Measurements from ENCODE around the gene ZNF346.
A peak's percentile ranks its signal among the peaks of the same experiment; 100 is the strongest.
"Not testable (repeated sequence)": the region's sequence is repeated elsewhere in the genome, so short reads cannot be mapped to it uniquely, and the experiment has no call there.

Gene ZNF346

GRCh38 chr5:177027665-177028064 lies 5.2 kb downstream of the ZNF346 start:
- no peaks in the 10 kb centered on the region for H3K27me3 Mint-ChIP-seq
- H3K4me3 Mint-ChIP-seq, result no peak overlapping the region
- CTCF ChIA-PET, result no interaction called here
- no peak overlapping the region for H3K27ac Mint-ChIP-seq
- H3K4me1 Mint-ChIP-seq, result peaks cover 31% of the 10 kb centered on the region
- H3K9me3 Mint-ChIP-seq, result peaks cover 3% of the 10 kb centered on the region
- peaks cover 36% of the 10 kb centered on the region for H3K36me3 Mint-ChIP-seq
- no peak for DNase-seq

DNA sequence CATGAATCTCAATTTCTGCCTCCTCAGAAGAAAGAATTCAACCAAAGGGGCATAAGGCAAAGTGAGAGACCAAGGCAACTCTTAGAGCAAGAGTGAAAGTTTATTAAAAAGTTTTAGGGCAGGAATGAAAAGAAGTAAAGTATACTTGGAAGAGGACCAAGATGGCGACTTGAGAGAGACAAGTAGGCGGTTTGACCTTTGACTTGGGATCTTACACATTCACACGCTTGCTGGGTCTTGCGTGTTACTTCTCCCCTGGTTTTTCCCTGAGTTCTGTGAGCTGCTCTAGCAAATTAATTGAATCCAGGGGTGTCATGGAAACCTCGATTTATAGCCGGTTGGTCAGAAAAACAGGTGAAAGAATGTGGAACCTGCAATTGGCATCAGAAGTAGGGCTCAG lies 7.0 kb downstream of the ZNF346 start:
- H3K36me3 Mint-ChIP-seq, result peaks cover 38% of the 10 kb centered on the region
- no peak for DNase-seq
- no peaks in the 10 kb centered on the region for H3K27me3 Mint-ChIP-seq
- peaks cover 3% of the 10 kb centered on the region for H3K9me3 Mint-ChIP-seq
- no peak overlapping the region for H3K27ac Mint-ChIP-seq
- no peak overlapping the region for H3K4me3 Mint-ChIP-seq
- CTCF ChIA-PET, result no interaction called here
- peaks cover 20% of the 10 kb centered on the region for H3K4me1 Mint-ChIP-seq

- CTCF ChIA-PET, result interaction anchor here (0.7 kb wide), 1 partner anchor 1740 kb away, joined by 4 read pairs; no protein-coding TSS in a partner anchor
- DNase-seq, result no peak
- no peaks in the 10 kb centered on the region for H3K27me3 Mint-ChIP-seq
- no peak overlapping the region for H3K4me3 Mint-ChIP-seq
- no peak overlapping the region for H3K27ac Mint-ChIP-seq
- H3K4me1 Mint-ChIP-seq, result peaks cover 19% of the 10 kb centered on the region
- H3K9me3 Mint-ChIP-seq, result peaks cover 3% of the 10 kb centered on the region
- H3K36me3 Mint-ChIP-seq, result peaks cover 22% of the 10 kb centered on the region
Observed at GRCh38 chr5:177035976-177036375, 13.5 kb downstream of the ZNF346 start.

DNA sequence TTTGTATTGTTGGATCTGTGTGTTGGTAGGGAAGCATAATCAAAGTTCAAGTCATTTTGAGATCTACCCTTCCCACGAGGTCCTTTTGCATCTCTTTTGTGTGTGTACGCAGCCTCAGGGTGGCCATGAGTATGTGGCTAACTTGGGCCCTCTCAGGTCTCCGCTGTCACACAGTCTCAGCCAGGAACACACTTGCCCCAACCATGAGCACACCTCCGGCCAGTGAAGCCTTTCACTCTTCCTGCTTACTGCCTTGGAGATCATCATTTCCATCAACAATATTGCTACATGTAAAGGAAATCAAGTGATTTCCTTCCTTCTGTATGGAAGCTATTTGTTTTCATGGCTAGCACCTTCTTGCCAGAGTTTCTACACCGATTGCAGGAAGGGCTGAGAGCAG lies 13.9 kb downstream of the ZNF346 start:
- CTCF ChIA-PET, result no interaction called here

GRCh38 chr5:177036921-177037320 lies 14.4 kb downstream of the ZNF346 start:
- Mint-ChIP-seq H3K27ac (no peak overlapping the region), H3K9me3 (no peaks in the 10 kb centered on the region), H3K27me3 (no peaks in the 10 kb centered on the region), H3K4me3 (no peak overlapping the region), H3K4me1 (peaks cover 16% of the 10 kb centered on the region), H3K36me3 (peaks cover 25% of the 10 kb centered on the region)
- CTCF ChIA-PET, result no interaction called here
- DNase-seq, result no peak

More for the DNA sequence above, 13.9 kb downstream of the ZNF346 start:
- Mint-ChIP-seq H3K36me3 (peaks cover 23% of the 10 kb centered on the region), H3K4me1 (peaks cover 18% of the 10 kb centered on the region), H3K27me3 (no peaks in the 10 kb centered on the region), H3K27ac (no peak overlapping the region), H3K4me3 (no peak overlapping the region), H3K9me3 (peaks cover 2% of the 10 kb centered on the region)
- no peak for DNase-seq

DNA sequence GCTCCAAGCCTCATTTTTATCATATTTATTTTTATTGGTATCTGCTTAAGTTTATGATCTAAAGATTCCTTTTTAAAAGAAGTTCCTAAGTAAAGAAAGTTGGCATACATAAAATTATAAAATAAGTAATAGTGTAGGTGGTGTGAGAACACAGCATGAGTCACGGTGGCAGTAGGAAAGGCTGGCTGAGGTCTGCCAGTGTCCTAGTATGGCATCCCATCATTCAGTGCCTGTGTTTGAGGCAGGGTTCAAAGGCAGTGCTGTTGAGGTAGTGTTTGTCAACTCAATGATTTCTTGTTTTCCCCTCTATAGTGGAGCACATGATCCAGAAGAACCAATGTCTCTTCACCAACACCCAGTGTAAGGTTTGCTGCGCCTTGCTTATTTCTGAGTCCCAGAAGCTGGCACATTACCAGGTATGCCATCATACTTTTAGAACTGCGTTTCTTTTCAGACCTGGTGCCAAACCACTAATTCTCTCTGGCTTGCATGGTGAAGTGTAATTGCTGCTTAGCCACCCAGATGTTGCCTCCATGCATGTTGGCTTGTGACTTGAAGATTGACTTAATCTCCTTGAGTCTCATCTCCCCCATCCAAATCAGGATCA lies 18.4 kb downstream of the ZNF346 start:
- Mint-ChIP-seq H3K4me1 (peaks cover 7% of the 10 kb centered on the region), H3K9me3 (no peaks in the 10 kb centered on the region), H3K36me3 (peaks cover 37% of the 10 kb centered on the region), H3K27ac (no peak overlapping the region), H3K27me3 (no peaks in the 10 kb centered on the region), H3K4me3 (no peak overlapping the region)
- CTCF ChIA-PET, result interaction anchor here (1.1 kb wide), 1 partner anchor 31 kb away, joined by 4 read pairs; no protein-coding TSS in a partner anchor
- DNase-seq, result no peak

DNA sequence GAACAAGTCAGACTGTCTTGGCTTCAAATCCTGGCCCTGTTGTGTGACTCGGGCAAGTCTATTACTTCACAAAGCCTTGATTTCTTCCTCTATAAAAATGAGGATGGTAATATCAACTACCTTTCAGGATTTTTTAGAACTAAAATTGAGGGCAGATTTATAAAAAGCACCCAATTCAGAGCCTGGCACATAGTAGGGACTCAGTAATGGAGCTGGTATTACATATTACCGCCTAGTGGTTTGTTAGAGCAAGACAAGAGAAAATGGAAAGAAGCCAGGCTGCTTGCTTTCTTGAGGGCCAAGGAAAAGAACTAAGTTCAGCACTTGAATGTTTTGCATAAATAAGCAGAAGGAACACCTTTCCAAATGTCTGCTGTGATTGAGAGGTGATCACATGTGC lies 19.4 kb downstream of the ZNF346 start:
- DNase-seq, result no peak
- CTCF ChIA-PET, result interaction anchor here (1.1 kb wide), 1 partner anchor 30 kb away, joined by 4 read pairs; no protein-coding TSS in a partner anchor
- Mint-ChIP-seq H3K27ac (no peak overlapping the region), H3K36me3 (peaks cover 30% of the 10 kb centered on the region), H3K4me3 (no peak overlapping the region), H3K4me1 (no peaks in the 10 kb centered on the region), H3K9me3 (no peaks in the 10 kb centered on the region), H3K27me3 (no peaks in the 10 kb centered on the region)

DNA sequence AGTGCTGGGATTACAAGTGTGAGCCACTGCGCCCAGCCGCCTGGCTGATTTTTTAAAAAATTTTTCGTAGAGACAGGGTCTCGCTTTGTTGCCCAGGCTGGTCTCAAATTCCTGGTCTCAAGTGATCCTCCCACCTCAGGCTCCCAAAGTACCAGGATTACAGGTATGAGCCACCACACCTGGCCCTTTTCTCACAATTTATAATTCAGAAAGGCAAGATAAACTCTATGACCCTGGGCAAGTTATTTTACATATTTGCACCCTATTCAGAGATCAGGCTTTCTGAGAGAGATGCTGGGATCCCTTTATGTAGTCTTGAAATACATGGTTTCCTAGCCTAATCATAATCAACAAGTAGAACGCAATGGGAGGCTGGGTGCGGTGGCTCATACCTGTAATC lies 20.6 kb downstream of the ZNF346 start:
- Mint-ChIP-seq H3K27ac (no peak overlapping the region), H3K36me3 (peaks cover 37% of the 10 kb centered on the region), H3K9me3 (no peaks in the 10 kb centered on the region), H3K27me3 (no peaks in the 10 kb centered on the region), H3K4me3 (no peak overlapping the region), H3K4me1 (no peaks in the 10 kb centered on the region)
- CTCF ChIA-PET, result no interaction called here
- no peak for DNase-seq

DNA sequence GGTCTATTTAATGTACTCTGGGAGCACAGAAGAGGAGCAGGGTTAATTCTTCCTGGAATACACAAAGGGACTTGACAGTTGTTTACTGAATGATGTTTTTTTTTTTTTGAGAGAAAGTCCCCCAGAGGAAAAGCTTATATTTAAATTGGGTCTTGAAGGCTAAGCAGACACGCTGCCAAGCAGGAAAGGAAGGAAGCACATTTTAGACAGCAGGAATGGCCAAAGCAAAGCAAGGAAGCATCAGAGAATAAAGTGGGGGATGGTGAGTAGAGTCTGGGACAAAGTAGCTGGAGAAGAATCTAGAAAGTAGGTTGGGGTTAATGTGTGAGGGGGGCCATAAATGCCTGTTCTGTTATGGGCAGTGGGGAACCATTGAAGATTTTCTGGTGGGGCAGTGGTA lies 21.5 kb downstream of the ZNF346 start:
- CTCF ChIA-PET, result no interaction called here
- H3K27me3 Mint-ChIP-seq, result no peaks in the 10 kb centered on the region
- no peaks in the 10 kb centered on the region for H3K9me3 Mint-ChIP-seq
- H3K36me3 Mint-ChIP-seq, result peaks cover 37% of the 10 kb centered on the region
- DNase-seq, result no peak
- H3K4me3 Mint-ChIP-seq, result no peak overlapping the region
- no peaks in the 10 kb centered on the region for H3K4me1 Mint-ChIP-seq
- H3K27ac Mint-ChIP-seq, result no peak overlapping the region

GRCh38 chr5:177044641-177045040 lies 22.1 kb downstream of the ZNF346 start:
- CTCF ChIA-PET, result no interaction called here
- no peaks in the 10 kb centered on the region for H3K9me3 Mint-ChIP-seq
- no peak overlapping the region for H3K27ac Mint-ChIP-seq
- no peak overlapping the region for H3K4me3 Mint-ChIP-seq
- peaks cover 41% of the 10 kb centered on the region for H3K36me3 Mint-ChIP-seq
- H3K27me3 Mint-ChIP-seq, result no peaks in the 10 kb centered on the region
- H3K4me1 Mint-ChIP-seq, result no peaks in the 10 kb centered on the region
- DNase-seq, result no peak

DNA sequence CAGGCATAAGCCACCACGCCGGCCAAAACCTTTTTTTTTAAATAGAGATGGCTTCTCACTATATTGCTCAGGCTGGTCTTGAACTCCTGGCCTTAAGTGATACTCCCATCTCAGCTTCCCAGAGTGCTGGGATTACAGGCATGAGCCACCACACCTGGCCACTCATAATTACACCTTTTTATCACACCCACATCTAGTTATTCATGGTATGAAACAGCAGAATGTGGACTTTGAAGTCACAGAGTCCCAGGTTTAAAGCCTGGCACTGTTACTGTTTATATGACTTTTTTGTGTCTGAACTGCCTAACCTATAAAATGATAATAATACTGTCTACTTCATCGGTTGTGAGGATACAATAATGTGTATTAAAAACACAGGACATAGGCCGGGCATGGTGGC lies 23.1 kb downstream of the ZNF346 start:
- DNase-seq, result no peak
- Mint-ChIP-seq H3K27ac (no peak overlapping the region), H3K4me3 (no peak overlapping the region), H3K27me3 (no peaks in the 10 kb centered on the region), H3K9me3 (no peaks in the 10 kb centered on the region), H3K4me1 (no peaks in the 10 kb centered on the region), H3K36me3 (peaks cover 44% of the 10 kb centered on the region)
- CTCF ChIA-PET, result no interaction called here

DNA sequence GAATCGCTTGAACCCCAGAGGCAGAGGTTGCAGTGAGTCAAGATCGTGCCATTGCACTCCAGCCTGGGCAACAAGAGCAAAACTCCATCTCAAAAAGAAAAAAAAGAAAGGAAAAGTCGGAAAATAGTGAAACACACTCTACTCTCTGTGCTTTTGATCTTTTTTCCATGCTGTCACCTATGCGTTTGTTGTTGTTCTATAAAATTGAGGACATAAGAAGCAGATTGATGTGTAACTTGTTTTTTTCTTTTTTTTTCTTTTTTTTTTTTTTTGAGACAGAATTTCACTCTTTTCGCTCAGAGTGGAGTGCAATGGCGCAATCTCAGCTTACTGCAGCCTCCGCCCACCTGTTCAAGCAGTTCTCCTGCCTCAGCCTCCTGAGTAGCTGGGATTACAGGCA lies 26.0 kb downstream of the ZNF346 start:
- H3K4me1 Mint-ChIP-seq, result not testable (repeated sequence)
- H3K36me3 Mint-ChIP-seq, result peaks cover 40% of the 10 kb centered on the region

GRCh38 chr5:177049285-177049684 lies 26.8 kb downstream of the ZNF346 start:
- Mint-ChIP-seq H3K27me3 (no peaks in the 10 kb centered on the region), H3K27ac (no peak overlapping the region), H3K4me1 (no peaks in the 10 kb centered on the region), H3K36me3 (peaks cover 40% of the 10 kb centered on the region), H3K9me3 (no peaks in the 10 kb centered on the region), H3K4me3 (no peak overlapping the region)
- CTCF ChIA-PET, result no interaction called here
- no peak for DNase-seq

More for the DNA sequence above, 26.0 kb downstream of the ZNF346 start:
- H3K9me3 Mint-ChIP-seq, H3K27me3 Mint-ChIP-seq, H3K27ac Mint-ChIP-seq, DNase-seq, CTCF ChIA-PET, H3K4me3 Mint-ChIP-seq: not testable (repeated sequence)

- H3K27ac Mint-ChIP-seq, result peak overlapping the region; percentile 49
- H3K27me3 Mint-ChIP-seq, result no peaks in the 10 kb centered on the region
- DNase-seq, result no peak
- peaks cover 6% of the 10 kb centered on the region for H3K36me3 Mint-ChIP-seq
- H3K4me3 Mint-ChIP-seq, result no peak overlapping the region
- H3K4me1 Mint-ChIP-seq, result no peaks in the 10 kb centered on the region
- H3K9me3 Mint-ChIP-seq, result no peaks in the 10 kb centered on the region
- CTCF ChIA-PET, result no interaction called here
Observed at GRCh38 chr5:177064500-177065277, 42.2 kb downstream of the ZNF346 start.

- no peak overlapping the region for H3K27ac Mint-ChIP-seq
- DNase-seq, result no peak
- H3K9me3 Mint-ChIP-seq, result no peaks in the 10 kb centered on the region
- H3K27me3 Mint-ChIP-seq, result no peaks in the 10 kb centered on the region
- H3K4me1 Mint-ChIP-seq, result no peaks in the 10 kb centered on the region
- H3K36me3 Mint-ChIP-seq, result peaks cover 6% of the 10 kb centered on the region
- CTCF ChIA-PET, result no interaction called here
- no peak overlapping the region for H3K4me3 Mint-ChIP-seq
Observed at GRCh38 chr5:177065491-177065890, 43.0 kb downstream of the ZNF346 start.

Data from activated naive CD4-positive, alpha-beta T cell treated with anti-CD3 and anti-CD28 coated beads, Interleukin-2, amount 10 ng/mL, durations not matched to agents 7 days and 5 days (primary cell).